Measurements from ENCODE around the gene HOXA3. TPM values are rescaled to one million over a fixed set of nuclear protein-coding genes. Genes with fewer than 3 reads are reported as not detected.
A peak's percentile ranks its signal among the peaks of the same experiment; 100 is the strongest.

The HOXA3 gene
- total RNA-seq, 1 donor: 3.5 TPM

DNA sequence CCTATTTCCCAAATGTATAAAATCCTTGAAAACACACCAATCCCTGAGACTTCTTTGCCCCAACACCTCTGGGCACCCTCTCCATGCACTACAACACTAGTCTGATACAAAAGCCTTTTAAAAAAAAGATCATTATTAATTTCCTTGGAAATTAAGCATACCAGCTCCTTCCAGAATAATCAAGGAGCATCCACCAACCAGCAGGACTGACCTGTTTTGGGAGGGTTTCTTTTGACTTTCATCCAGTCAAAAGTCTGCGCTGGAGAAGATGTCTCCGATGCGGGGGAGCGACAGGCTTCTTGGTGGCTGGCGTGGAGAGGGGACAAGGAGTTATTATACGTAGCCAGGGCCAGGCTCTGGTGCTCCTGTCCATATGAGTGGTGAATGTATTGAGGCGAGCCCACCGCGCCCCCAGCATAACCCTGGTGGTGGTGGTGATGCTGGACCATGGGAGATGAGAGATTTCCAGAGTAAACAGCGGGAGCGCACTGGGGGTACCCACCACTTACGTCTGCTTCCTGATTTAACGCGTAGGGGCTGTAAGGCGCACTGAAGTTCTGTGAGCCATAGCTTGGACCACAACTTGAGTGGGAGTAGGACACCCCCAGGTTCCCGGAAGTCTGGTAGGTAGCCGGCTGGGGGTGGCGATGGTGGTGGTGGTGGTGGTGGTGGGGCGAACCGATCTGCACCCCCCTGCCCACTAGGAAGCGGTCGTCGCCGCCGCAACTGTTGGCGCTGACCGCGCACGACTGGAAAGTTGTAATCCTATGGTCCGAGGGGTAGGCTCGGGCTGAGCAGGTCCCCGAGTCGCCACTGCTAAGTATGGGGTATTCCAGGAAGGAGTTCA, 57.1 kb downstream of the HOXA3 start:
- no peak for DNase-seq (ENCODE audit: low read depth)
- TF ChIP-seq, protein P1, sequence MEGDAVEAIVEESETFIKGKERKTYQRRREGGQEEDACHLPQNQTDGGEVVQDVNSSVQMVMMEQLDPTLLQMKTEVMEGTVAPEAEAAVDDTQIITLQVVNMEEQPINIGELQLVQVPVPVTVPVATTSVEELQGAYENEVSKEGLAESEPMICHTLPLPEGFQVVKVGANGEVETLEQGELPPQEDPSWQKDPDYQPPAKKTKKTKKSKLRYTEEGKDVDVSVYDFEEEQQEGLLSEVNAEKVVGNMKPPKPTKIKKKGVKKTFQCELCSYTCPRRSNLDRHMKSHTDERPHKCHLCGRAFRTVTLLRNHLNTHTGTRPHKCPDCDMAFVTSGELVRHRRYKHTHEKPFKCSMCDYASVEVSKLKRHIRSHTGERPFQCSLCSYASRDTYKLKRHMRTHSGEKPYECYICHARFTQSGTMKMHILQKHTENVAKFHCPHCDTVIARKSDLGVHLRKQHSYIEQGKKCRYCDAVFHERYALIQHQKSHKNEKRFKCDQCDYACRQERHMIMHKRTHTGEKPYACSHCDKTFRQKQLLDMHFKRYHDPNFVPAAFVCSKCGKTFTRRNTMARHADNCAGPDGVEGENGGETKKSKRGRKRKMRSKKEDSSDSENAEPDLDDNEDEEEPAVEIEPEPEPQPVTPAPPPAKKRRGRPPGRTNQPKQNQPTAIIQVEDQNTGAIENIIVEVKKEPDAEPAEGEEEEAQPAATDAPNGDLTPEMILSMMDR (IDR thresholded peaks at IDR 0.05; ENCODE audit: insufficient read depth, low read length): no peak

DNA sequence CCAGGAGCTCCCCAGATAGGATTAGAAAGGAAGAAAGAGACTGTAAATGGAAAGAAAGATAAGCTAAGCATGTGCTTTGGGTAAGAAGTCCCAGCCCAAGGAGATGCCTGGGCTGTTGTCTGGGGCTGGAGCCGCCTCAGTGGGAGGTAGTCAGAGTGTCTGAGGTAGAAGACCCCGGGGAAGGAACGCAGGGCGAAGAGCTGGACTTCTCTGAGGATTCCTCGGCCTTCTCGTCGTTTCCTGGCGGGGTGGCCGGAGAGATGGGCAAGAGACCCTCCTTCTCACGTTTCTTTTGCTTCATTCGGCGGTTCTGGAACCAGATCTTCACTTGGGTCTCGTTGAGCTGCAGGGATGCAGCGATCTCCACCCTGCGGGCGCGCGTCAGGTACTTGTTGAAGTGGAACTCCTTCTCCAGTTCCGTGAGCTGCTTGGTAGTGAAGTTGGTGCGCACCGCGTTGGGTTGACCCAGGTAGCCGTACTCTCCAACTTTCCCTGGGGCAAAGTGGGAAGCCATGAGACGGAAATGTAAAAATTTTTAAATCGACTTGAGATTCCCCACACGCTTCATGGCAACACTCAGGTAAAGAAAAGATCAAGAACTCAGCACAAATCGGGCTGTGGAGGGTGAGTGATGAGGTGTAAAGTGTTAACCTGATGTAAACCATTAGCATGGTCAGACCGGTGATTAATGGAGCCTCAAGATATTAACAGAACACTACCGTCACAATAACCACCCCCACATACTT, 57.9 kb downstream of the HOXA3 start:
- no peak overlapping the region for H3K4me3 ChIP-seq (ENCODE audit: low read depth, low read length)
- TF ChIP-seq, protein P1 (IDR thresholded peaks at IDR 0.05; ENCODE audit: insufficient read depth, low read length): no peak
- no peak for DNase-seq (ENCODE audit: low read depth)

More for the DNA sequence above, 57.1 kb downstream of the HOXA3 start:
- peak overlapping the region; percentile 81 for H3K4me3 ChIP-seq (ENCODE audit: low read depth, low read length)

DNA sequence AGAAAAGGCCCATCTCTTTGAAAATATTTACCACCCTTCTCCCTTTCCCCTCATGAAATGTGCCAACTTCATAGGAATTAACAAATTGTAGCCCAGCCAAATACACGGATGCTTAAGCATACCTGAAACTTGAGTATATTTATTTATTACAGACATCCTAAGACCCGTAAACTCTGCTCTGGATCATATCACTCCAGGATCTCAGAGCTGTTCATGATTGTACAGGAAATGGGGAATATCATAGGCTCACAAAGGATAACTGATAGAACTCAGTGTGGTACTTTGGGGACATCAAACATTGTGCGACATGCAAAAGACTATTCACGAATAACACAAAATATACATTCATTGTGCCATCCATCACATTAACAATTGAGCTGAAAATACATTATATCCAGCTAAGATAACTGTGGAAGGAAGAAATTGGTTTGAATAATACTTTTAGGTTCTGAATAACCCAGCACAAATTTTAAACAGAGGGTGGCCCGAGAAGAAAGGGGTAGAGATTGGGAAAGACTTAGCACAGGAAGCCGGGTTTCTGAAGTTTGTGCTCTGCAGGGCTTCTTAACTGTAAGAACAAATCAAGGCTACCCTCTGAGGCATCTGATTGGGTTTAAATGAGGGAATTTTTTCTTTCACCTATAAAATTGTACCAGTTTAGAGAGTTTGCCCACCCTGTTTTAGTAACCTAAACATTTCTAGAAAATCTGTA, 59.0 kb downstream of the HOXA3 start:
- no peak for DNase-seq (ENCODE audit: low read depth)

DNA sequence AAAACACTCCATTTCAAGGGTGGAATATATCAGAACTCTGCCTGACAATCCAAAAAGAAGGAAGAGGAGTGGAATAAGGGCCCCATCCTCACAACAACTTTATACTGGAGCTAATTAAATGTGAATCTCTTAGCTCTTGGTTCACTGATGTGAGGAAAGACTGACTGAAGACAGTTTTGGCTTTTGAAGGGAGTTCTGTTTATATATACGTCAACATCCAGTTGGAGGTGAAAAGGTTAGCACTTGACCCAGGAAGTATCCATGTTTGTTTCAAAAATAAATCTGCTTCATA, 59.6 kb downstream of the HOXA3 start:
- TF ChIP-seq, protein P1 (IDR thresholded peaks at IDR 0.05; ENCODE audit: insufficient read depth, low read length): no peak
- DNase-seq (ENCODE audit: low read depth): no peak
- H3K4me3 ChIP-seq (ENCODE audit: low read depth, low read length): no peak overlapping the region

More for the DNA sequence above, 59.0 kb downstream of the HOXA3 start:
- no peak overlapping the region for H3K4me3 ChIP-seq (ENCODE audit: low read depth, low read length)
- TF ChIP-seq, protein P1 (IDR thresholded peaks at IDR 0.05; ENCODE audit: insufficient read depth, low read length): no peak

DNA sequence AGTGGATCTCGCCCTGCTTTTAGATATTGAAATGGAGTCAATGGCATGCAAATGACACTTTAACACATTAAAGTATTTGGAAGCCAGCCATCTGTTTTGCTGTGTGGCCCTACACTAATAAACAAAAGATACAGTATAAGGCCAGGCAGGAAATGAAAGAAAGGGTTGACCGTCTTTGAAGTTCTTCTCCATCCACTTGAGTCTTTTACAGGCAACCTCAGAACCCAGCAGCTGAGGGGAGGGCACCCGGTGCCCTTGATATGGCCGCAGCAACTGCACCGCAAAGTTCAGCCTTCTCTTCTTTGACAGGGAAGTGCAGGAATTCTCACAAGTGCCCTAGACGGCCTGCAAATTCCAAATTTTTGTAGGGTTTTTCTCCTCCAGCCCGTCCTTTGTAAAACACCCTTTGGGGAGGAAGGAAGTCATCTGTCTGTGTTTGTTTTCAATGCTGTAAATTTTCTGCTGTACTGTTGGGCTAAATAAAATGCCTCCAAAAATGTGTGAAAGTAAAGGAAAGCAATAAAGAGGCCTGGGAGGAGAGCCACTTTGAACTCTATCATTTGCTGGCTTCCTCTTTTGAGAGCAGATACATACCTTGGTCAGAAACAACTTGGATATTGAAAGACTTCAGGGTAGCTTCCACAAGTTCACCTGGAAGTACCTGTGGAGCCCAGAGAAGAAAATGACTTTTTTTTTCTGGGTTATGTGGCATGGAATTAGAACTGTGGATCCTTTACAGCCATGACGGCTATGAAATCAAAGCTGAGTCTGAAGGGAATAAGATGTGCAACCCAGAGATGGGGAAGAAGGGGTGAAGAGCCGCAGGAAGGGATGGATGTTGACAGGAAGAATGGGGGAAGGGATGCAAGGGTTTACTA, 60.2 kb downstream of the HOXA3 start:
- TF ChIP-seq, protein P1 (IDR thresholded peaks at IDR 0.05; ENCODE audit: insufficient read depth, low read length): no peak
- DNase-seq (ENCODE audit: low read depth): no peak
- H3K4me3 ChIP-seq (ENCODE audit: low read depth, low read length): no peak overlapping the region

DNA sequence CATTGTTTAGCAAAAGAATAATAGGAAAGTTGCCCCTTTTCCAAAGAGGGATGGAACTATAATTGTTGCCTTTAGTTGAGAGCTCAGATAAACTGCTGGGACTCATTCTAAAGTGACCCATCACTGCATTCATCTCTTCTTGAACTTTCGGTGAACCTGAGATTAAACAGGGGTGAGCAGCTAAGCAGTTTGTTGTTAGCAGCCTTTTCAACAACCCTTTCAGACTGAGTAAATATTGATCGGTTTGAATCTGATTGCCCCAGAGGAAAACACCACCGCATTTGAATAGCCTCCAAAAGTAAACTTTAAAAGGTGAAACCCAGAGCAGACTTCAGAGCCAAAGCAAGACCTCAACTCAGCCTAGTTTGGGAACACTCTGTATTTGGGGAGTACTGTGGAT, 61.3 kb downstream of the HOXA3 start:
- no peak for DNase-seq (ENCODE audit: low read depth)
- TF ChIP-seq, protein P1 (IDR thresholded peaks at IDR 0.05; ENCODE audit: insufficient read depth, low read length): no peak
- H3K4me3 ChIP-seq (ENCODE audit: low read depth, low read length): no peak overlapping the region

Data from fibroblast of the aortic adventitia (primary cell).